GM12878 (cell line): Measurements from ENCODE around the gene CPNE4. TPM values are rescaled to one million over a fixed set of nuclear protein-coding genes. Genes with fewer than 3 reads are reported as not detected.
A peak's percentile ranks its signal among the peaks of the same experiment; 100 is the strongest.

Source experiments
- ATF2 ChIP-seq: IDR thresholded peaks from 2 replicates; pipeline ENCODE4 v1.6.1; 2012; ENCODE audit warnings: low read length, inconsistent platforms
- BRCA1 ChIP-seq: IDR thresholded peaks from 2 replicates; pipeline ENCODE4 v1.6.1; 2011; ENCODE audit warnings: low read depth, low read length, improper control_type of control experiment
- CHD2 ChIP-seq: IDR thresholded peaks from 2 replicates; pipeline ENCODE4 v1.6.1; 2011; ENCODE audit warnings: low read depth, low read length, improper control_type of control experiment, borderline replicate concordance
- CTCF ChIP-seq, 3 experiments: IDR thresholded peaks in 2 of 3; conservative IDR thresholded peaks in 1 of 3; 2 replicates each; pipeline ENCODE4 v1.5.1; 2011; ENCODE audit warnings: low read depth in 3 of 3, low read length in 3 of 3, mild to moderate bottlenecking in 3 of 3, control low read depth in 2 of 3, moderate library complexity in 2 of 3, inconsistent platforms in 1 of 3, mixed read lengths in 1 of 3; ENCODE audit not compliant: control insufficient read depth in 2 of 3, insufficient read depth in 1 of 3; ENCODE audit errors: extremely low read depth in 1 of 3
- ETV6 ChIP-seq, 2 experiments: fragments of 450-650 bp in 1 of 2; IDR thresholded peaks in 1 of 2; conservative IDR thresholded peaks in 1 of 2; 2 replicates each; pipeline ENCODE4 v1.6.1; 2014; ENCODE audit warnings: antibody characterized with exemption in 1 of 2, borderline replicate concordance in 1 of 2, low read depth in 1 of 2, mild to moderate bottlenecking in 1 of 2, moderate library complexity in 1 of 2
- HDAC6 ChIP-seq: fragments of 200-600 bp; sonication (generic); IDR thresholded peaks from one replicate; pipeline ENCODE4 v1.8.0; 2017; ENCODE audit warnings: antibody characterized with exemption; ENCODE audit not compliant: unreplicated experiment
- KDM1A ChIP-seq: fragments of 200-600 bp; sonication (generic); IDR thresholded peaks from 2 replicates; pipeline ENCODE4 v1.6.1; 2016; ENCODE audit warnings: borderline replicate concordance
- MEF2B ChIP-seq: fragments of 450-650 bp; IDR thresholded peaks from 2 replicates; pipeline ENCODE4 v1.6.1; 2018; ENCODE audit warnings: mild to moderate bottlenecking, moderate library complexity; ENCODE audit not compliant: partially characterized antibody, poor library complexity, severe bottlenecking
- MLLT1 ChIP-seq: fragments of 450-650 bp; IDR thresholded peaks from 2 replicates; pipeline ENCODE4 v1.6.1; 2016; ENCODE audit warnings: mild to moderate bottlenecking
- NR2C1 ChIP-seq: fragments of 450-650 bp; IDR thresholded peaks from 2 replicates; pipeline ENCODE4 v1.6.1; 2017; ENCODE audit warnings: antibody characterized with exemption, mild to moderate bottlenecking, moderate library complexity
- PAX5 ChIP-seq: IDR thresholded peaks from 2 replicates; pipeline ENCODE4 v1.6.1; 2011; ENCODE audit warnings: low read depth, low read length, borderline replicate concordance
- POLR2AphosphoS2 ChIP-seq: IDR thresholded peaks from 2 replicates; pipeline ENCODE4 v1.6.1; 2011; ENCODE audit warnings: low read depth, mild to moderate bottlenecking, low read length, improper control_type of control experiment, moderate library complexity
- RFX5 ChIP-seq: IDR thresholded peaks from 2 replicates; pipeline ENCODE4 v1.6.1; 2011; ENCODE audit warnings: low read depth, low read length, improper control_type of control experiment
- SIX5 ChIP-seq: IDR thresholded peaks from 2 replicates; pipeline ENCODE4 v1.6.1; 2011; ENCODE audit warnings: mild to moderate bottlenecking, low read depth, low read length, moderate library complexity; ENCODE audit not compliant: severe bottlenecking
- SKIL ChIP-seq: fragments of 450-650 bp; IDR thresholded peaks from 2 replicates; pipeline ENCODE4 v1.6.1; 2017; ENCODE audit warnings: mild to moderate bottlenecking, low read depth, inconsistent platforms; ENCODE audit not compliant: poor library complexity, severe bottlenecking
- SMC3 ChIP-seq: IDR thresholded peaks from 2 replicates; pipeline ENCODE4 v1.6.1; 2011; ENCODE audit warnings: low read length, improper control_type of control experiment, borderline replicate concordance
- SREBF1 ChIP-seq: IDR thresholded peaks from 2 replicates; pipeline ENCODE4 v1.6.1; 2012; ENCODE audit warnings: mild to moderate bottlenecking, low read length
- SRF ChIP-seq, 2 experiments: IDR thresholded peaks; 2 replicates each; pipeline ENCODE4 v1.6.1; 2011; ENCODE audit warnings: low read depth in 2 of 2, low read length in 2 of 2, mild to moderate bottlenecking in 1 of 2, moderate library complexity in 1 of 2
- TAF1 ChIP-seq: IDR thresholded peaks from 2 replicates; pipeline ENCODE4 v1.6.1; 2011; ENCODE audit warnings: mild to moderate bottlenecking, low read depth, low read length, borderline replicate concordance
- YY1 ChIP-seq: IDR thresholded peaks from 2 replicates; pipeline ENCODE4 v1.6.1; 2011; ENCODE audit warnings: low read depth, mild to moderate bottlenecking, low read length
- ZNF207 ChIP-seq: fragments of 450-650 bp; IDR thresholded peaks from 2 replicates; pipeline ENCODE4 v1.6.1; 2014; ENCODE audit warnings: antibody characterized with exemption, mild to moderate bottlenecking, borderline replicate concordance
- ZZZ3 ChIP-seq: IDR thresholded peaks from 2 replicates; pipeline ENCODE4 v1.6.1; 2011; ENCODE audit warnings: low read depth; ENCODE audit not compliant: control insufficient read depth, insufficient read length
- polyA plus RNA-seq, 11 experiments: library from polyadenylated mRNA; depleted of rRNA in 4 of 11; unstranded in 6 of 11; stranded (reverse) in 5 of 11; fragments of >200 nt; fragmentation: Nextera tagmentation in 4 of 11; fragmentation: Illumina TruSeq in 1 of 11; extraction: Ambion mirVana in 4 of 11; extraction: Trizol in 1 of 11; gene quantifications; 1 replicate in 1 of 11; 2 replicates in 10 of 11; pipeline versions ENCODE4 v1.2.1 to v1.2.3, GENCODE V29; 2011 to 2016; ENCODE audit warnings: inconsistent platforms in 2 of 11, missing spikeins in 2 of 11, low read depth in 1 of 11
- total RNA-seq, 4 experiments: library from RNA; depleted of rRNA in 3 of 4; stranded (reverse); fragments of >200 nt in 3 of 4; fragmentation: Illumina TruSeq in 1 of 4; extraction: Trizol in 1 of 4; gene quantifications; 2 replicates each; pipeline versions ENCODE4 v1.2.1 to v1.2.3, GENCODE V29; 2013 to 2021

The CPNE4 gene
- total and polyA plus RNA-seq, 10 of the 15 experiments (the other 5 are each of a cell fraction or from before 2014, with no cell fraction given) = 0.17 to 1.9 (median 0.48) TPM; not detected in 1

GRCh38 chr3:132034486-132035464 lies at the start of gene CPNE4 (continued):
- TF ChIP-seq KDM1A = no peak
- TF ChIP-seq MEF2B = no peak
- no peak for TF ChIP-seq ETV6 (conservative IDR thresholded peaks at IDR 0.05 in 1 of 2, IDR thresholded peaks at IDR 0.05 in 1 of 2; ENCODE audit: borderline replicate concordance in 1 of 2, low read depth in 1 of 2)
- TF ChIP-seq HDAC6 = no peak
- TF ChIP-seq NR2C1 = no peak
- no peak for TF ChIP-seq CHD2
- no peak for TF ChIP-seq ATF2
- no peak for TF ChIP-seq PAX5
- TF ChIP-seq RFX5 = peak; percentile 48; the same call in 1 of the 2 replicates
- peak; percentile 72 to 73 (median 72) for TF ChIP-seq CTCF (IDR thresholded peaks at IDR 0.05 in 2 of 3, conservative IDR thresholded peaks at IDR 0.05 in 1 of 3; ENCODE audit: control insufficient read depth in 2 of 3, extremely low read depth in 1 of 3, insufficient read depth in 1 of 3, low read depth in 3 of 3, low read length in 3 of 3)
- no peak for TF ChIP-seq SREBF1
- TF ChIP-seq BRCA1 = no peak
- no peak for TF ChIP-seq MLLT1
- 0 out of 2 replicates have a peak, but pooled peaks have one; percentile 53 for TF ChIP-seq YY1
- TF ChIP-seq SMC3 = peak; percentile 46; the same call in 1 of the 2 replicates
- TF ChIP-seq ZNF207 = no peak
- TF ChIP-seq SIX5 = no peak
- no peak for TF ChIP-seq TAF1
- TF ChIP-seq SKIL = no peak
- TF ChIP-seq ZZZ3 = no peak
- no peak for TF ChIP-seq POLR2AphosphoS2
- TF ChIP-seq SRF (IDR thresholded peaks at IDR 0.05; ENCODE audit: low read depth in 2 of 2, low read length in 2 of 2) = no peak
